Stimulated activated CD8-positive, alpha-beta memory T cell treated with anti-CD3 and anti-CD28 coated beads, Interleukin-7, amount 100 ng/mL, for 24 hours (primary cell): Measurements from ENCODE around the gene NLGN2.
A peak's percentile ranks its signal among the peaks of the same experiment; 100 is the strongest.
"Not testable (repeated sequence)": the region's sequence is repeated elsewhere in the genome, so short reads cannot be mapped to it uniquely, and the experiment has no call there.

Experiments
- DNase-seq: peaks from one replicate; pipeline ENCODE4 v3.0.0-alpha.2; 2020; ENCODE audit warnings: low read depth

The NLGN2 gene

DNA sequence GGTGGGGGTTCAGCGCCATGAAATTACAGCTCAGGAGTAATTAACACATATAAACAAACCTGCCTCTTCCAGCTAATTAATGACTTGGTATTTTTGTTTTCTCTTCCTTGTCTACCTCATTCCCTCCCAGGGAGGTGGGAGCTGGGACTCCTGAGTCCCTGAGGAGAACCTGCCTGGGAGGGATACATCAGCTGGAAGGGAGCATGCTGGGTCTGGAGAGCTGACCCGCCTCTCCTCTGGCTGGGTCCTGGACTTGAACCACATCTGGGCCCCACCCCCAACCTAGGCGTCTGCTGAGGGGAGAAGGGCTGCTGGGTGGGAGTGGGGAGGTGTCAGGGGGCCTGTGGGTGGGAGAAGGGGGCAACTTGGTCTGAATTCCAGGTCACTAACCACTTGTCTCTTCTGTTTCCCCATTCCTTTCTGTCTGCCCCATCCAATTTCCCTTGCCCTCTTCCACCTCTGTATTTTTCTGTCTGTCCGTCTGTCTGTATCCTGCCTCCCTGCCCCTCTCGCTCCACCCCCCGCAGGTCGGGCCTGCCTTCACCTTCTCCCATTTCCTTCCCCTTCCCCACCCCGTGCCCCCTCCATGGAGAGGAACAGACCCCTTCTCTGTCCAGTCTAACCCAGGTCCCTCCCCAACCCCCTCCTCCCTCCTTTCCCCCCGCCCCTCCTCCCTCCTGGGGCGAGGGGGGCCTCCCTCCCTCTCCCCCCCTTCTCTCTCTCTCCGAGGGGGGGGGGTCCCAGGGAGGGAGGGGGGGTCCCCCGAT lies at the start of gene NLGN2:
Gene NLGN2 (plus strand): TSS at position 361 of the 767 bp plus-strand sequence. CDS start 411 bp downstream, outside the sequence.
- no peak for DNase-seq

DNA sequence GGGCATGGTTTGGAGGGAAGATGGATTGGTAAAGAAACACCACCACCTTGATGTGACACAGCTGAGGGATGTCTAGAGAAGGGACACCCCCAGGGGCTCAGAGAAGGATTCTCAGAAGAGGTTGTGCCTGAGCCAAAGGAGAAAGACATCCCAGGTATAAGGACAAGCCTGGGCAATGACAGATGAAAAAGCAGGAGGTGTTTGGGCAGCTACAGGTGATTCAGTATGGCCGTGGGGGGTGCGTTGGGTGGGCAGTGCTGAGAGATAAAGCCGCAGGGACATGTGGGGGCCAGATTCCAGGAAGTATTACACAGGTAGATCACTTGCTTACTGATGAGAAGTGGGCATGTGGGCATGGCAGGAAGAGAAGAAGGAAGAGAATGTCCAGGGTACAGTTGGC lies 45.7 kb upstream of the NLGN2 start:
- DNase-seq, result no peak

DNA sequence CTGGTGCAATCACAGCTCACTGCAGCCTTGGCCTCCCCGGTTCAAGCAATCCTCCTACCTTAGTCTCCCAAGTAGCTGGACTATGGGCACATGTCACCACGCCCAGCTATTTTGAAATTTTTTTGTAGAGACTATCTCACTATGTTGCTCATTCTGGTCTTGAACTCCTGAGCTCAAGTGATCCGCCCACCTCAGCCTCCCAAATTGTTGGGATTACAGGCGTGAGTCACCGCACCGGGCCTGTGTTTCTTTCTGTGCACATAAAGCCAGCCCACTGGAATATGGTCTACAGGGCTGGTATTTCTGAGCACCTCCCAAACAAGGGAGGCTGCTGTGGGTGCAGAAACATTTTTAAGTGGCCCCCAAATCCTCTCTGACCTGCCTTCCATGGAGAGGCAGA lies 44.3 kb upstream of the NLGN2 start:
- no peak for DNase-seq

DNA sequence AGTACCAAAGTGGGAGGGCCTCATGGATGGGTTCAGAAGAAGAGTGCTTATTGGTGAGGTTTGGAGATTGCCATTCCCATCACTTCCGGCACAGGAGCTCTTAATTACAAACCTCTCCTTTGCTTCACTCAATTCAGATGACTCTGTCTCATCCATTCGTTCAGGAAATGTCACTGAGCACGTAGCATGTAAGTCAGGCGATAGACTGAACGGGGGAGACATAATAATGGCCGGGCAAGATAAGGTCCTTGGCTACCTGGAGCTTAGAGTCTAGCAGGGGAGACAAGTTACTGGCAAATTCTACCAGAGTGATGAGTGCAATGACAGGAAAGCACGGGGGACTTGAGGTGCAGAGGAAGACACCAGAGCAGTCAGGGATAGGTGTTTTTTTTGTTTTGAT lies 41.7 kb upstream of the NLGN2 start:
- DNase-seq, result not testable (repeated sequence)

- DNase-seq, result no peak
These were observed 40.6 kb upstream of the NLGN2 start for GRCh38 chr17:7367083-7367482.

DNA sequence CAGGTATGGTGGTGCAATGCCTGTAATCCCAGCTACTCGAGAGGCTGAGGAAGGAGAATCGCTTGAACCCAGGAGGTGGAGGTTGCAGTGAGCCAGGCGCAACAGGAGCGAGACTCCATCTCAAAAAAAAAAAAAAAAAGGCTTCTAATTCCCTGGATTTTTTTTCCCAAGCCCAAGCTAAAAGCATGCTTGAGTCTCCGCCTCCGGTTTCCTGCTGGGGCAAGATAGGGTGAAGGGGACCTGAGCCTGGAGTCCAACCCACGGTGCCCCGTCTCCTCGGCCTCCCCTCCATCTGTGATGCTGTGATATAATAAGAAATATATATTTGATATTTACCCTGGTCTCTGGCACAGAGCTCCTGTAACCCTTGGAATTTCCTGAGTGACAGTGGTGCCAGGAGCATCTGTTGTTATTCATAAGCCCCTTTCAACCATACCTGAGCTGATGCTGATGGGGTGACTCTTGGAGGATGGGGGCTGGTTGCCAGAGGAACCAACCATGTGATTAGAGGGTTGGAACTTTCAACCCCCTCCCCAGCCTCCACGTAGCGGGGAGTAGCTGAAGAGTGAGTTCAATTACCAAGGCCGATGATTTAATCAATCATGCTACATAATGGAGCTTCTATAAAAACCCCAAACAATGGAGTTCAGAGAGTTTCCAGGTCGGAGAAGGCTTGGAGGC lies 39.6 kb upstream of the NLGN2 start:
- DNase-seq, result no peak

- DNase-seq, result not testable (repeated sequence)
These were observed 39.0 kb upstream of the NLGN2 start for GRCh38 chr17:7368599-7368994.

DNA sequence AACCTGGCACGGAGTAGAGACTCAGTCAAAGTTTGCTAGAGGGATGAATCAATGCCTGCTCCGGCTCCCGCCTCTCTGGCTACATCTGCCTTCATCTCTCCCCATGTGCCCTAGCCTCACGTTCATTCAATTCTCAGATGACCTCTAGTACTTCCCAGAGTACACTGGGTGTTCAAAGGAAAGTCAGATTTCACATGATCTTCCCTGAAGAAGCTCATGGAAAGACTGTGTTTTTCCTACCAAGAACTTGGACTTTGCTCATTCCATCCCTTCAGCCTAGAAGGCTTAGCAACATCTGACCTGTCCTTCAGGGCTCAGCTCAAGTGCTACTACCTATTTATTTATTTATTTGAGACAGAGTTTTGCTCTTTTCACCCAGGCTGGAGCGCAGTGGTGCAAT lies 37.8 kb upstream of the NLGN2 start:
- no peak for DNase-seq

DNA sequence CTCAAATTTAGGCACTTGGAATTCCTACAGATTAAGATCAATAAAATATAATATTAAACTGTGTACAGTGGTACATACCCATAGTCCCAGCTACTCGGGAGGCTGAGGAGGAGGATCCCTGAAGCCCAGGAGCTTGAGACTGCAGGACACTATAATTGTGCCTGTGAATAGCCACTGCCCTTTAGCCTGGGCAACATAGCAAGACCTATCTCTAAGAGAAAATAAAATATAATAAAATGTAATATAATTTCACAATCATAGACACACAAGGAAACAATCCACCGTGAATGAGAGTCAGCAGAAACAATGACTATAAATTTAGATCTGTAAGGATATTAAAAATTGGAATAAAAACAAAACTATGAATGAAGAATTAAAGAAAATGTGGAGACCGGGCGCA lies 36.8 kb upstream of the NLGN2 start:
- DNase-seq, result no peak

- DNase-seq, result no peak
These were observed 33.3 kb upstream of the NLGN2 start for GRCh38 chr17:7374353-7374752.

DNA sequence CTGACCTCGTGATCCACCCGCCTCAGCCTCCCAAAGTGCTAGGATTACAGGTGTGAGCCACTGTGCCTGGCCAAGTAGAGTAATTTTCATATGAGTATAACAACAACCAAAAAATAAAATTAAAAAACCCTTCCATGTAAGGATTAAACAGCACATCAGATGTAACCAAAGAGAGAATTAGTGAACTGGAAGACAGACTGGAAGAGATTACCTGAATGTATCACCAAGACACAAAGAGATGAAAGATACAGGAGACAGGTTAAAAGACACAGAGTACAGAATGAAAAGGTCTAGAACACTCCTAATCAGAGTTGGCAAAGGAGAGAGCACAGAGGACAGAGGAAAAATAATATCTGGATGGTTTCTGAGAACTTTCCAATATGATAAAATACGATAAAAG lies 28.5 kb upstream of the NLGN2 start:
- no peak for DNase-seq

DNA sequence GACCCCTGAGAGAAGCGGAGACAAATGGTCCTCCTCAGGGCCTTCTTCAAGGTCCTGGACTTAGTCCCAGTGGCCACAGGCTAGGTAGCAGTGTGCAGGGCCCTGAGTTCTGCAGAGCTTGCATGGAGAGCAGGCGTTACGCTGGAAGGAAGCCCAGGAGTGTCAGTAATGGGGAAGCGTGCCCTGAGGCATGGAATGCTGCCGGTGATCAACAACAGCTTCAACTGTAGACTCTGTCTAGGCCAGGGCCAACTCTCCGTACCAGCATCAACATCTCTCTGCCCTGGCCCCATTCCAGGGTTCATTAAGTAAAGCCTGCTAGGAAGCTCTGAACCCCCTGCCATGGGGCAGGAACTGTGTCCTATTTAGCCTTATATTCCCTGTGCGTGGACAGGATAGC lies 27.3 kb upstream of the NLGN2 start:
- DNase-seq, result no peak

DNA sequence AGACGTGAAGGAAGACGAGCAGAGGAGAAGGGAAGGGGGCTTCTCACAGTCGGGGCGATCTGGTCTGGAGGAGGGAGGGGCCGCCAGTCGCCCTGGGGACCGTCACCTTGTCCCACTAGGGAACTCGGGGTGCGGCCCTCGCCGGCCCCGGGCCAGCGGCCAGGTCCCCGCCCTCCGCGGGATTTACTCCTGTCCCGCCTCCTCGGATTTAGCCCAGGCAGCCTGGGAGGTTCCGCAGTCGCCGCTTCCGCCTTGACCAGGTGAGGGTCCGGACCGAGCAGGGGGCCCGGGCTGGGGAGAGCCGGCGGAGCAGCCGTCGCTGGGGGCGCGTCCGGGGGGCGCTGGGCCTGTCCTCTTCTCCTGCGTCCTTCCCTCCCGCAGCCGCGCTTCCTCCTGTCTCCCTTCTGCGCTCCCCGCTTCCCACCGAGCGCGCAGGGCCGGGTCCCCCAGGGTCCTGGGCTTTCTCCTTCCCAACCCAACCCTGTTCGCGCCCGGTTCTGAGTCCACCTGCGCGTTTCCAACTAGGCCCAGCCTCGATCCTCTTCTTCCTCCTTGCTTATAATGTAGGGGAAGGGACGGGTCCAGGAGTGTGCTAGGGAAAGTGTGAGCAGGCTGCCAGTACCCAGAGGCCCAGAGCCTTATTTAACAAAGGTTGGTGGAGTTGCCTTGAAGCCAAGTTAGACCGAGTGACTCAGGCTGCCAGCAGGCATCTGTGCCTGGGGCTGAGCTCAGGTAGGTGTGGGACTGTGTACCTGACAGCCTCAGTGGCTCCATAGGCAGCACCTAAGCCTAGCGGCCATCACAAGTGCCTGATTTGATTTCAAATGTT lies 26.6 kb upstream of the NLGN2 start, which contains the start of gene TNK1:
Gene TNK1 (plus strand): TSS at position 235 of the 829 bp plus-strand sequence. CDS start 1,838 bp downstream, outside the sequence.
- DNase-seq, result no peak

- DNase-seq, result no peak
These were observed 24.7 kb upstream of the NLGN2 start for GRCh38 chr17:7382901-7383300.

GRCh38 chr17:7383371-7383741 lies 24.3 kb upstream of the NLGN2 start:
- DNase-seq, result no peak

DNA sequence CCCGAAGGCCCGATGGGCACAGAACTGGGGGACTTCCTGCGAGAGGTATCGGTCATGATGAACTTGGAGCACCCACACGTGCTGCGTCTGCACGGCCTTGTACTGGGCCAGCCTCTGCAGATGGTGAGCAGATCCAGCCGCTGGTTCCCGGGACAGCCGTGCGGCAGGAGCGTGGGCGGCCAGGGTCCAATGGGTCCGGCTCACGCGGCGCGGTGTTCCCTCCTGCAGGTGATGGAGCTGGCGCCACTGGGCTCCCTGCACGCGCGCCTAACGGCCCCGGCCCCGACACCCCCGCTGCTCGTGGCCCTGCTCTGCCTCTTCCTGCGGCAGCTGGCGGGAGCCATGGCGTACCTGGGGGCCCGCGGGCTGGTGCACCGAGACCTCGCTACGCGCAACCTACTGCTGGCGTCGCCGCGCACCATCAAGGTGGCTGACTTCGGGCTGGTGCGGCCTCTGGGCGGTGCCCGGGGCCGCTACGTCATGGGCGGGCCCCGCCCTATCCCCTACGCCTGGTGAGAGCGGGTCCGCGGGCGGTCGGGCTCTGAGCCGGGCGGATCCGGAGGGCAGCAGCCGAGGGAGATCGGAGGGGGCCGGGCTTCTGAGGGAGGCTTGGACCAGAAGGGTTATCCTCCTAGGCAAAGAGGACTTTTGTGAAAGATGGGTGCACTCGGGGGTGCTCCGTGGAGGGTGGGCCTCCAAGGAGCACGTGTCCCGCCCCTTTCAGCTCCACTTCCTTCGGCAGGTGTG lies 23.7 kb upstream of the NLGN2 start:
- DNase-seq, result peak; percentile 36

GRCh38 chr17:7384489-7385081 lies 23.1 kb upstream of the NLGN2 start:
- DNase-seq, result no peak

DNA sequence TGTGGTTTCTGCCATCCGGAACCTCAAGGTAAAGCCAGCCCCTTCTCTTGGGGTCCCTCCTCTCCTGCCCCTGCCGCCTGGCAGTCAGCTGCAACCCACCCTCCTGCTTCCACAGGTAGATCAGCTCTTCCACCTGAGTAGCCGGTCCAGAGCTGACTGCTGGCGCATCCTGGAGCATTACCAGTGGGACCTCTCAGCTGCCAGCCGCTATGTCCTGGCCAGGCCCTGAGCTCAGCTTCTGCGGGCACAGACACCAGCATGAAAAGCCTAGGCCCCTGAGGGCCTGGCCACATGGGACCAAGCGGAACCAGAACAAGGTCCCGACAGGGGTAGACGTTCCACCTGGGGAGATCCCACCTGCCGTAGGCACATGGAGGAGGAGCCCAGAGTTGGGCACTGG lies 18.8 kb upstream of the NLGN2 start:
- DNase-seq, result no peak

GRCh38 chr17:7389924-7390910 lies 17.4 kb upstream of the NLGN2 start:
- no peak for DNase-seq

DNA sequence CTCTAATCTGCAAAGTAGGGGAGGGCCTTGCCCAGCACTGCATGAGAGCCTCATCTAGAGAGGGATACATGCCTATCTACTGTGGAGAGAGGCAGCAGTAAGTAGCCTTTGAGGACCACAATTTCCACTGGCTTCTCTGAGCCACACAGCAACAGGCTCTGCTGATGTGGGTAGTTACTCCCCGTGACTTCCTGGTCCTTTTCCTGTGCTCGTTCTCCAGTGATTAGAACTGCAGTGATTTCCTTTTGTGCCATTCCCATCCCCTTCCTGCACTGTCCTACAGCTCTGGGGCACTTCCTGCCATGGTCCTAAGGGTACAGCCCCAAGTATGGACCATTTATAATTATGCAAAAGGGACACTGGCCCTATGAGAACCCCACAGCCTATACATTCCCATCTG lies 16.3 kb upstream of the NLGN2 start:
- DNase-seq, result no peak
